ENCODE measurements around the gene GLI2.
A peak's percentile ranks its signal among the peaks of the same experiment; 100 is the strongest.

GLI2 gene

DNA sequence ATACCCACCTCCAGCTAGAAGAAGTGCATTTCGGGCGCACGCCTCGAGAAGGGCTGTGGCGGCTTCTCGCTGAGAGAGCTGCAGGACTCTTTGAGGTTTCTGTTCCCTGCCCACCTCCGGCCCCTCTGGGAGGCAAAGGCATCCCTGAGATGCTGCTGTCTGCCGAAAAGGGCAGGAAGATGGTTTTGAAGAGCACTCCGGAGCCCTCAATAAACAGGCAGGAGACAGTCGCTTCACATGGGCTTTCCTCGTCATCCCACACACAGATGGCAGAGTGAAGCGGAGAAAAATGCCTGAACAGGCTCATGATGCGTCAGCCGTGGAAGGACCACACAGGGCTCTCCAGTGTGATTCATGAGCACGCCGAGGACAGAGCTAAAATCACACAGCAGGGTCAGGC, 25.4 kb upstream of the GLI2 start:
- DNase-seq: peak in 5 of 10 donors; percentile 17 to 69 (median 32)
- intact Hi-C loops (cut with DNase I): no loop called here

GRCh38 chr2:120711694-120712093, 24.0 kb upstream of the GLI2 start:
- peak in 1 of 10 donors; percentile 5 for DNase-seq
- intact Hi-C loops (cut with DNase I): no loop called here

DNA sequence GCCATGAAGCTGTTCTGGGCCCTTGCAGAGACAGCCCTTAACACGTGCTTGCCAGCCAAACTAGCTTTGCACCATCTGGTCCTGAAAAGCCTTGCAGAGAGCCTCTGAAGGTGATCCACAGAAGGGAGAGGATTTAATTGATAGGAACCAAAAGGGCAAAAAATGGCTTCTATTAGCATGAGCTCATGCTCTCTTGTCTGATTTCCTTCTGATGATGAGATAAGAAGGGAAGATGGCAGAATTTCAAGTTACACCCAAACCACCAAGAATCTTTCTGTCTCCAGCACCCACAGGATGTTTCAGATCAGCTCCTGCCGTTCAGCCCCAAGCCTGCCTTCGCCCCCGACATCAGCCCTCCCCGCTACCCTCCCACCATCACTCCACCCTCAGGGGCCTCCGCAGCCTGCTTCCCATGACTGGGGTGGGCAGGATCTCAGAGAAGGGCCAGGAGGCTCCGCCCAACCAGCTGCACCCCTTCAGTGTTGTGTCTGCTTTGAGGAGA, 23.4 kb upstream of the GLI2 start:
- no peak for DNase-seq
- intact Hi-C loops (cut with DNase I): no loop called here

DNA sequence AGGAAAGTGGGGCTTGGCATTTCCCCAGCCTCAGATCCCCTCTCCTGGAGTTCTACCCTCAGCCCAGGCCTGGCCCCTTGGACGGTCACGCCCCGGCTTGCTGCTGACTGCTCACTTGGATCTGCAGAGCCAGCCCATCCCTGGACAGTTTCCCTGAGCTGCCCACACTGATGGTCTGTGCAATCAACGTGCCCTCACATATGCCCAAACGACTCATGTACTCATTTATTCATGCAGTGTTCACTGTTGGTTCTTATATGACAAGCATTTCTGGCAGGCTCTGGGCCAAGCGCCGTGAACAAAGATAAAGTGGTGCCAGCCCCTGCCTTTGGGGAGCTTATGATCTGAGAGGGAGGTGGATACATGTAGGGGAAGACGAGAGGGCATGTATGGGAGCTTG, 20.3 kb upstream of the GLI2 start:
- intact Hi-C loops (cut with DNase I): no loop called here
- no peak for DNase-seq

DNA sequence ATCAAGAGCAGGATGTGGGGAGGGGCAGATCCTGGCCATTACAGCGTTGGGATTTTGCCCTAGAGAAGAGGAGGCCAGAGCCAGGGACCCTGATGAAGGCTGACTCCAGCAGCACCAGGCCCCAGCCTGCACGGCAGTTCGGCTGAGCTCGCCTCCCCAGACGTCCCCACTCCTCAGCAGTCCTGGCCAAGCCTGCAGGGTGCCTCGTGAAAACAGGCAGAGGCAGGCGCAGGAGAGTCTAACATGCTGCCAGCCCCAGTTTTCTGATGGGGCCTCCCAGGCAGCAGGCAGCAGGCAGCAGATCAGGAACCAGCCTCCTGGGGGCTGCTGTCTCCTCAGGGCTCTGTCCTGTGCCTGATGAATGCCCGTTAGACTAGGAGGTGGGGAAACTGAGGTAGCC, 19.7 kb upstream of the GLI2 start:
- intact Hi-C loops (cut with DNase I): no loop called here
- no peak for DNase-seq

DNA sequence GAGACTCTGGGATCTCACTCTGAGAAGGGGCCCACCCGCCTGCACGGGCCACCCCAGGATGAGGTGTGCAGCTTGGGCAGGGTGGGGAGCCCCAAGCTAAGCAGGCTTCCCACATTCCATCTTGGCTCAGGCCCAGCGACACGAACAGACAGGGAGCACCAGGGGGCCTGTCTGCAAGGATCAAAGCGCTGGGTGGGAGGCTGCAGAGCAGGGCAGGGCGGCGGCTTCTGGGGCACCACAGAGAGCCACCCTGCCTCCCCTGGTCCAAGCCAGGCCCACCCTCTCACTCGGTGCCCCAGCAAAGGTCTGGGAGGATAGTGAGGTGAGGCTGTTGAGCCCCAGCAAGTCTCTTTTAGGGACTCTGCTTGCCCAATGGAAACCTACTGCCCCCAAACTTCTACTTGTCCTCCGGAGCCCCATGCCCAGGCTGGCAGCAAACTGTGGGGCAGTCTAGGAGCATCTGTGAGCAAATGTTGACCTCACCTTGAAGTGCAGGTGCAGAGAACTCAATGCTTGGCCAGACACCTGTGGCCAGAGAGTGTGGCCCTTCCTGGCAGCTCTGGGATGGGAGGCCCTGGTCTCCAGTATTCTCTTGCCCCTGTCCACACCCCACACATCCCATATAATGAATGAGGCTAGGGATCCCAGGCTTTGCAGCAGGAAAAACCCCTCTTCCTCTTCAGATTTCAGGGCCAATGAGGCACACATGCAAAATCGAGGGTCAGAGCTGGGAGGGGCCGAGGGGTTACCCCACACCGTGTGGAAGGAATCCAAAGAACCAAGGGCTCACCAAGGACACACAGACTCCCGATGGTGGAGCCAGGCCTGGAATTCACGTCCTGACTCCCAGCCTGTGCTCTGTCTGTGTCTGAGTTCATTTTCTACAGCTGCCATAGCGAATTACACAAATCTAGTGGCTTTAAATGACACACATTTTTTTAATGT, 18.8 kb upstream of the GLI2 start:
- no peak for DNase-seq
- intact Hi-C loops (cut with DNase I): no loop called here

GRCh38 chr2:120719491-120719890, 16.2 kb upstream of the GLI2 start:
- DNase-seq: no peak
- intact Hi-C loops (cut with DNase I): no loop called here

DNA sequence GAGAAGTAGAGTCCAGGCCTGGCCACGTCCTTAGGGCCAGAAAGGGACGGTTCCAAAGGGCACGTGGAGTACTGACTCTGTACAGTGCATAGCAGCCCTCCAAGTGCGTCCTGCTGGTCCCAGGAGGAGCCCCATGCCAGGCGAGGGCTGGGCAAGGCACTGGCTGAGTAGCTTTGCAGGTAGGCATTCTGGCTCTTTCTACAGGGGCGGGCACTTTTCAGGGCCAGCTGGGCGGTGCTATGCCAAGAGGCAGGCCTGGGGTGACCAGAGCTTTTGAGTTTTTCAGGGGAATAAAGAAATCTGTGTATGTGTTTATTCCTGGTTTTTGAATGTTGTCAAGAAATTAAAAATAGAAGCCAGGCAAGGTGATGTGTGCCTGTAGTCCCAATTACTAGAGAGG, 15.4 kb upstream of the GLI2 start:
- no peak for DNase-seq
- intact Hi-C loops (cut with DNase I): no loop called here

DNA sequence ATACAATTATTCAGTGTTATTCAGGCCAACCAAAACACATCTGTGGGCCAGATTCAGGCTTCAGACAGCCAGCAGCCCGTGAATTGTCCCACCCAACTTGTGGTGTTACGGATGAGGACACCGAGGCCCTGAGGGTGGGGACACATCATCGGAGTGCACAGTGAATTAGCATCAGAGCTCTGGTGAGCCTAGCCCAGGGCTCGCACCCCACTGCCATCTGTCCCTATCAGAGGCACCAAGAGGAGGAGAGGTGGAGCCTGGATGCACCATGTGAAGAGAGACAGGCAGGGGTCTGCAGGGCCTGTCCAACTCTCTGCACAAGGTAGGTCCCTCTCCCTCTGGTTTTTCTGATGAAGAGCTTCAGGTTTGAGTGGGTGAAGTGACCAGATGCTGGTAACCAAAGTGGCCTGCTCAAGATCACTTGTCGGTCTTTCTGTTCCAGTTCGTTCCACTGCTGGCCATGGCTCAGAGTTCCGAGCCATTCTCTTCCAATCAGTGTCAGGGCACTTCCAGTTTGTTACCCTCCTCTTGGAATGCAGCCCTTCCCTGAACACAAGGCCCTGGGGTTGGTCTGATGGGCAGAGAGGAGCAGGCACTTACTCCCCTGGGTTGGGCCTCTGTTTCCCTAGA, 14.8 kb upstream of the GLI2 start:
- DNase-seq: no peak
- intact Hi-C loops (cut with DNase I): no loop called here

- no peak for DNase-seq
- intact Hi-C loops (cut with DNase I): no loop called here
These were observed 13.5 kb upstream of the GLI2 start for GRCh38 chr2:120722246-120722567.

DNA sequence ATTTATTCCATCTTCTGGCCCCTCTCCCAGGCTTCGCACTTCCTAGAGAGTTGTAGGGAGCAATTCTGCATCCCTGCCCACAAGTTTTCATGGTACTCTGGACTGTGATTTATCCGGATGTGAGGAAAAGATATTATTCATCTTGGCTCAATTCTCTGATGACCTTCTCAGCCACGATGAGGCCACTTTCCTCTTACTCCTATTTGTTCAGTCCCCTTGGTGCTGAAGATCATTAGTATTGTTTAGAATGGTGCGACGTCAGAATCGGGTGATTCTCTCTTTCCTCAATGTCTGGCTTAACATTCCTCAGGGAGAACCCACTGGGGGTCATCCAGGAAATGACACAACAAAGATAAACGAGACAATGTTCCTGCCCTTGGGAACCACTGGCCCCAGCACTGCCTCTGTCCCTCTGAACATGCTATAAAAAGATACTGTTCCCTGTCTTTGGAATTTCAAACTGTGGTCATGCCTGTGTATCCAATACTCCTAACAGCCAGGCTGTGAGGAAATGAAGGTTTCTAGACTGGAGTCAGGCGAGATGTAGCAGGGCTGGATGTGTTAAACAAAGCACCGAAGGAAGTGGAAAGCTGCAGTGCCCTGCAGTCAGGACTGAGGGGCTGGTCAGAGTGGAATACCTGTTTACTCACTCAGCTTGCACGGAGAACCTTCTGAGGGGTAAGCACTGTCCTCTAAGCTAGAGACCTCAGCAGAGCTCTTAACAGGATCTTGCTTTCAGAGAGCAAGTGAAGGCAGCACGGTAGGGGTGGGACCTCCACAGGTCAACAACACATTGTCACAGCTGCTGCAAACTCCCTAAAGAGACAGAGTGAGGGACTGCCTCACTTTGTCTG, 12.9 kb upstream of the GLI2 start:
- DNase-seq: no peak
- intact Hi-C loops (cut with DNase I): no loop called here

GRCh38 chr2:120726245-120726644, 9.4 kb upstream of the GLI2 start:
- DNase-seq: no peak
- intact Hi-C loops (cut with DNase I): no loop called here

- DNase-seq: no peak
- intact Hi-C loops (cut with DNase I): loop anchor here (10.0 kb wide), 1 partner anchor 215 kb away; no protein-coding TSS in a partner anchor
These were observed 6.0 kb upstream of the GLI2 start for GRCh38 chr2:120729406-120730399.

DNA sequence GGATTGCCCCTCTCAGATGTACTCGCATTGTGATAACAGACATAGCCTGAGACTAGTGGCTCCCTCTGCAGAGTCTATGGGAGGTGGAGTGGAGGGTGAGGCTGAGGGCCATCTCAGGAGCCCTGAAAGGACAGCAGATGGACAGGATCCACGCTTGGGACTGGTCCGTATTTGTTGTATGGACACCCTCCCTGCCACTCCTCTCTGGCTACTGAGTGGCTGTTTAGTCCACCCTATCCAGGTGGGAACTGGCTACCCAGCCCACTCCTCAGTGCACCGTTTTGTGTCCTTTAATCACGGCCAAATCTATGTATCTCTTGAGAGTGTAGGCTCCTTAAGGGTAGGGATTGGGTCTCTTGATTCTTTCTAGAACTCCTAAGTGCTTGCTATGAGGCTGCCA, 4.5 kb upstream of the GLI2 start:
- DNase-seq: no peak
- intact Hi-C loops (cut with DNase I): loop anchor here (10.0 kb wide), 1 partner anchor 214 kb away; no protein-coding TSS in a partner anchor

DNA sequence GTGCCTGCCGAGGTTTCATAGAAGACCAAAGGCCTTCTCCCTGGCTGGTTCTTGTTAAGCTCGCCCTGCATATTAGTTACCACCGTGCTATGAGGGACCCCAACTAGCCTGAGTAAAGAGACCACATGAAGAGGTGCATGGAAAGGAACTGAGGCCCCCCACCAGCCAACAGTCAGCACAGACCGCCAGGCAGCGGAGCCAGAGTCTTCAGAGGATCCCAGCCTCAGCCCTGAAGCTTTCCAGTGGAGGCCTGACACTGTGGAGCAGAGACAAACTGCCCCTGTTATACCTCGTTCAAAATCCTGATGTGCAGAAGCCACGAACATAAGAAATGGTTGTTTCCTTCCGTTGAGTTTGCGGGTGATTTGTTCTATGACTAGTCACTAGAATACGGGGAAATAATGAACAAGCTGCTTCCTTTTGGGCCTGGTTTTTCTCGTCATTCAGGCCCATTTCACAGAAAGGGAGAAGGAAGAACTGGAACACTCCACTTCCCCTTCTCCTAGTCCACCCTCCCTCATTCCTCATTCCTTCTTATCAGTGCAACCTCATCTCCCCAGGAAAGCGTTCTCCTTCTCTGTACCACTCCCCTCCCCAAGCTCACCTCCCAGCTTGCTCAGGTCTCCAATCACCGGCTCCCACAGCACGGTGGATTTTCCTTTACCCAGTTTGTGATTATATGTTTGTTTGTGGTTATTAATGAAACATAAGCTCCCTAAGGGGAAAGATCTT, 3.0 kb upstream of the GLI2 start:
- intact Hi-C loops (cut with DNase I): loop anchor here (10.0 kb wide), 1 partner anchor 212 kb away; no protein-coding TSS in a partner anchor
- no peak for DNase-seq

DNA sequence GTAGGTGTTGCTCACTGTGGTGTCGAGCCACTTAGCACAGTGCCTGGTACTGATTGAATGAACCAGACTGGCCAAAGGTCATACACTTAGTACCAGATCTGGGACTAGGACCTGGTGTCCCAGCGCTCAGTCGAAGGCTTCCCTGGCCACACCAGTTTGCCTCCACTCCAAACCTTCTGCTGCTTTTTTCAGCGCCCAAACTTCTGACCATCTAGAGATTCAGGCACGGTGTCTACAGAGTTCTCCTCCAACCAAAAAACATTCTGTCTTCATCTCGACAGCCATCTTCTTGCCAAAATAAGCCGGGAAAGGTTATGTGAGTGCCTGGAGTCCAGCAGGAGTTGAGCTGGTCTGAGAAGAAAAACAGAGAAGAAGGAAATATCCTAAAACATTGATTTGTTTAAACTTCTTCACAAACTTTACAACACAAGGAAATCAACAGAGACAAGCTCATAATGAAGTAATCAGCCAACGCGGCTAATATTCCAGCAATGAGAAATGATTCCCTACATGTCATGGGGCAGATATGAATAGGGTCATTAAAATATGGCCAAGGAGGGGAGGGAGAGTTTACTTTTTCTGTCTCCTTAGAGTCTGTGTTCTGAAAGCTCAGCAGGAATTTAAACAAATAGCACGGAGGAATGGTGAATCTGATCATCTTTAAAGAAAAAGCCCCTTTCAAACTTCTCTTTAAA, 2.3 kb upstream of the GLI2 start:
- DNase-seq: no peak
- intact Hi-C loops (cut with DNase I): loop anchor here (10.0 kb wide), 1 partner anchor 211 kb away; no protein-coding TSS in a partner anchor

GRCh38 chr2:120734930-120735651, 577 bp upstream of the GLI2 start:
- intact Hi-C loops (cut with DNase I): loop anchor here (1.0 to 10.0 kb wide), 3 partner anchors 132 to 336 kb away; no protein-coding TSS in a partner anchor
- no peak for DNase-seq

Measured in posterior cingulate gyrus (tissue), 11 donors.